H9 (cell line): ENCODE results near the gene ZNF292. TPM values are rescaled to one million over a fixed set of nuclear protein-coding genes. Genes with fewer than 3 reads are reported as not detected.

Experiments
- DNase-seq: peaks from one replicate; pipeline ENCODE4 v3.0.0-alpha.2; 2017
- H2AFZ ChIP-seq: one replicate; pipeline ENCODE4 v1.6.1; 2013; ENCODE audit warnings: mild to moderate bottlenecking, low read length, control low read depth, moderate library complexity
- H2AK5ac ChIP-seq: 2 replicates; pipeline ENCODE4 v1.6.1; 2013; ENCODE audit warnings: low read length, control low read depth, mixed read lengths; ENCODE audit not compliant: insufficient read length
- H2BK120ac ChIP-seq: one replicate; pipeline ENCODE4 v1.6.1; 2013; ENCODE audit warnings: low read depth, mild to moderate bottlenecking, low read length, control low read depth, inconsistent platforms; ENCODE audit not compliant: poor library complexity, severe bottlenecking
- H2BK12ac ChIP-seq: 2 replicates; pipeline ENCODE4 v1.6.1; 2013; ENCODE audit warnings: low read length, control low read depth, mixed read lengths, low read depth; ENCODE audit not compliant: insufficient read length
- H2BK15ac ChIP-seq: 2 replicates; pipeline ENCODE4 v1.6.1; 2013; ENCODE audit warnings: low read depth, low read length, control low read depth
- H2BK20ac ChIP-seq: one replicate; pipeline ENCODE4 v1.6.1; 2013; ENCODE audit warnings: low read depth, mild to moderate bottlenecking, low read length, control low read depth, inconsistent platforms; ENCODE audit not compliant: poor library complexity, severe bottlenecking
- H2BK5ac ChIP-seq: 2 replicates; pipeline ENCODE4 v1.6.1; 2013; ENCODE audit warnings: low read length, control low read depth, mixed read lengths; ENCODE audit not compliant: insufficient read length
- H3K14ac ChIP-seq: 2 replicates; pipeline ENCODE4 v1.6.1; 2013; ENCODE audit warnings: low read length, control low read depth; ENCODE audit not compliant: insufficient read depth
- H3K18ac ChIP-seq: 2 replicates; pipeline ENCODE4 v1.6.1; 2013; ENCODE audit warnings: low read depth, mild to moderate bottlenecking, mixed read lengths, low read length, control low read depth; ENCODE audit not compliant: insufficient read length
- H3K23ac ChIP-seq: 2 replicates; pipeline ENCODE4 v1.6.1; 2013; ENCODE audit warnings: low read length, control low read depth, mixed read lengths, low read depth; ENCODE audit not compliant: insufficient read length
- H3K23me2 ChIP-seq: 2 replicates; pipeline ENCODE4 v1.6.1; 2013; ENCODE audit warnings: low read depth, mild to moderate bottlenecking, mixed read lengths, low read length, control low read depth; ENCODE audit not compliant: insufficient read length, poor library complexity, severe bottlenecking
- H3K27ac ChIP-seq: 2 replicates; pipeline ENCODE4 v1.5.1; 2013; ENCODE audit warnings: low read length, control low read depth, mixed read lengths, low read depth; ENCODE audit not compliant: insufficient read length
- H3K27me3 ChIP-seq: 2 replicates; pipeline ENCODE4 v1.6.1; 2013; ENCODE audit warnings: low read length, control low read depth, inconsistent platforms; ENCODE audit not compliant: insufficient read depth
- H3K4ac ChIP-seq: 2 replicates; pipeline ENCODE4 v1.6.1; 2013; ENCODE audit warnings: low read depth, mild to moderate bottlenecking, control low read depth, inconsistent platforms, low read length, moderate library complexity
- H3K4me1 ChIP-seq: 2 replicates; pipeline ENCODE4 v1.6.1; 2013; ENCODE audit warnings: low read length, control low read depth, inconsistent platforms; ENCODE audit not compliant: insufficient read depth
- H3K4me2 ChIP-seq: 2 replicates; pipeline ENCODE4 v1.6.1; 2013; ENCODE audit warnings: low read length, control low read depth, mixed read lengths; ENCODE audit not compliant: insufficient read length, insufficient read depth
- H3K56ac ChIP-seq: 2 replicates; pipeline ENCODE4 v1.6.1; 2013; ENCODE audit warnings: low read depth, mild to moderate bottlenecking, mixed read lengths, low read length, control low read depth; ENCODE audit not compliant: insufficient read length
- H3K79me1 ChIP-seq: 2 replicates; pipeline ENCODE4 v1.6.1; 2013; ENCODE audit warnings: low read depth, mild to moderate bottlenecking, moderate library complexity, low read length, control low read depth, inconsistent platforms; ENCODE audit not compliant: insufficient read depth, poor library complexity, severe bottlenecking
- H3K79me2 ChIP-seq: 2 replicates; pipeline ENCODE4 v1.6.1; 2013; ENCODE audit warnings: low read length, control low read depth, inconsistent platforms; ENCODE audit not compliant: insufficient read depth
- H3K9ac ChIP-seq: 2 replicates; pipeline ENCODE4 v1.6.1; 2013; ENCODE audit warnings: low read length, control low read depth, mixed read lengths; ENCODE audit not compliant: insufficient read length; ENCODE audit errors: extremely low read depth
- H3K9me3 ChIP-seq: one replicate; pipeline ENCODE4 v1.6.1; 2013; ENCODE audit warnings: low read depth, low read length, inconsistent platforms; ENCODE audit not compliant: control insufficient read depth
- H3T11ph ChIP-seq: one replicate; pipeline ENCODE4 v1.6.1; 2013; ENCODE audit warnings: mild to moderate bottlenecking, low read length, control low read depth, inconsistent platforms
- H4K20me1 ChIP-seq: one replicate; pipeline ENCODE4 v1.6.1; 2013; ENCODE audit not compliant: control insufficient read depth, insufficient read length, insufficient read depth
- H4K5ac ChIP-seq: 2 replicates; pipeline ENCODE4 v1.6.1; 2013; ENCODE audit warnings: low read depth, mild to moderate bottlenecking, mixed read lengths, low read length, control low read depth; ENCODE audit not compliant: insufficient read length
- H4K8ac ChIP-seq: replicated peaks from 2 replicates; pipeline ENCODE4 v1.6.1; 2013; ENCODE audit warnings: low read length, control low read depth, mixed read lengths, low read depth; ENCODE audit not compliant: insufficient read length
- H4K91ac ChIP-seq: 2 replicates; pipeline ENCODE4 v1.6.1; 2013; ENCODE audit warnings: low read depth, mild to moderate bottlenecking, moderate library complexity, mixed read lengths, low read length, control low read depth; ENCODE audit not compliant: insufficient read length
- H3K27ac Mint-ChIP-seq, 3 experiments: 2 replicates in 2 of 3; 3 replicates in 1 of 3; pipeline ENCODE4 v1.8.0; 2020 to 2021; ENCODE audit warnings: mixed read lengths in 3 of 3, mild to moderate bottlenecking in 1 of 3, moderate library complexity in 1 of 3
- H3K27me3 Mint-ChIP-seq: 2 replicates; pipeline ENCODE4 v1.8.0; 2021; ENCODE audit warnings: low read depth, mild to moderate bottlenecking, moderate library complexity, mixed read lengths
- H3K36me3 Mint-ChIP-seq, 3 experiments: 2 replicates in 2 of 3; 3 replicates in 1 of 3; pipeline ENCODE4 v1.8.0; 2020 to 2021; ENCODE audit warnings: low read depth in 3 of 3, mixed read lengths in 3 of 3; ENCODE audit not compliant: insufficient read depth in 1 of 3
- H3K4me1 Mint-ChIP-seq, 2 experiments: 2 replicates each; pipeline ENCODE4 v1.8.0; 2020; ENCODE audit warnings: mixed read lengths in 2 of 2
- H3K4me3 Mint-ChIP-seq, 2 experiments: 2 replicates in 1 of 2; 3 replicates in 1 of 2; pipeline ENCODE4 v1.8.0; 2020 to 2021; ENCODE audit warnings: mild to moderate bottlenecking in 2 of 2, mixed read lengths in 2 of 2, moderate library complexity in 1 of 2
- H3K9me3 Mint-ChIP-seq, 2 experiments: 2 replicates in 1 of 2; 3 replicates in 1 of 2; pipeline ENCODE4 v1.8.0; 2020; ENCODE audit warnings: mild to moderate bottlenecking in 2 of 2, mixed read lengths in 2 of 2, moderate library complexity in 1 of 2
- WGBS: extraction: QIAGEN DNeasy Blood & Tissue Kit; methylation state at CpG from one replicate; pipeline ENCODE4 v1.1.7; 2013; ENCODE audit warnings: missing lambda C conversion rate, low lambda C conversion rate, mixed read lengths; ENCODE audit not compliant: insufficient read length; ENCODE audit errors: extremely low coverage; 5-methylcytosine and 5-hydroxymethylcytosine counted together
- total RNA-seq: library from RNA; stranded (reverse); gene quantifications from 2 replicates; pipeline ENCODE4 v1.2.1, GENCODE V29; 2021
- TF ChIP-seq, protein P1 (sequence below): fragments of 200-600 bp; sonication (generic); conservative IDR thresholded peaks from 3 replicates; pipeline ENCODE4 v1.8.0; 2021; ENCODE audit warnings: antibody characterized with exemption, mild to moderate bottlenecking

ZNF292 gene
- total RNA-seq, 1 experiment from 2014 or later: 38.7 TPM

DNA sequence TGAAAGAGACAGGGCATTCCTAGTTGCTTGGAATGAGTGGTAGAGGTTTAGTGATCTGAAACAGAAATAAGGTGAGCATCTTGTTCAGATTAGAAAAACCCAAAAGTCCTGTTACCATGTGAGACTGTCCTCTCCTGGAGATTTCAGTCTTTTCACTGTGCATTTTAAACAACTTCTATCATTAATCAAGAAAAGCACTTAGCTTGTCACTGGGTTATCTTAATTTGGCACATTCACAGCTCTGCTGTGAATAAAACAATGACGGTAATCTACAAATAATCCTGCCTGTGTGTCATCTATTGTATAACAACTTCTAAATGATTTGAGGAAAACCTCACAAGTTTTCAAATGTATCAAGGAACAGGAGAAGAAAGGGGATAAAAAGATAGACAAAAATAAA is 157.5 kb downstream of the ZNF292 start:
- Histone ChIP-seq H2BK12ac (no peak overlapping the region), H2BK20ac (no peak overlapping the region), H3K27ac (no peak overlapping the region), H4K20me1 (no peaks in the 10 kb centered on the region), H3K79me1 (no peaks in the 10 kb centered on the region), H4K5ac (no peak overlapping the region), H3K4me2 (no peak overlapping the region), H3K4me1 (no peaks in the 10 kb centered on the region), H4K91ac (no peak overlapping the region), H3K14ac (no peak overlapping the region), H3K9ac (no peak overlapping the region), H3K23ac (no peak overlapping the region), H2AK5ac (no peak overlapping the region), H3K23me2 (no peaks in the 10 kb centered on the region), H2BK5ac (no peak overlapping the region), H4K8ac (no peak overlapping the region), H3K18ac (no peak overlapping the region), H3K56ac (no peak overlapping the region), H2BK15ac (no peak overlapping the region), H3K4ac (no peak overlapping the region), H3K9me3 (no peaks in the 10 kb centered on the region), H3K79me2 (no peaks in the 10 kb centered on the region), H2BK120ac (no peak overlapping the region), H3K27me3 (no peaks in the 10 kb centered on the region), H3T11ph (no peak overlapping the region), H2AFZ (no peak overlapping the region)
- Mint-ChIP-seq H3K9me3 (no peaks in the 10 kb centered on the region), H3K36me3 (no peaks in the 10 kb centered on the region), H3K4me3 (no peak overlapping the region), H3K4me1 (no peaks in the 10 kb centered on the region), H3K27me3 (no peaks in the 10 kb centered on the region; the same call in 1 of the 2 replicates), H3K27ac (no peak overlapping the region)
- no CpG with 5 or more reads among the region's 1 CpG for WGBS
- no peak for DNase-seq
- TF ChIP-seq, protein P1, sequence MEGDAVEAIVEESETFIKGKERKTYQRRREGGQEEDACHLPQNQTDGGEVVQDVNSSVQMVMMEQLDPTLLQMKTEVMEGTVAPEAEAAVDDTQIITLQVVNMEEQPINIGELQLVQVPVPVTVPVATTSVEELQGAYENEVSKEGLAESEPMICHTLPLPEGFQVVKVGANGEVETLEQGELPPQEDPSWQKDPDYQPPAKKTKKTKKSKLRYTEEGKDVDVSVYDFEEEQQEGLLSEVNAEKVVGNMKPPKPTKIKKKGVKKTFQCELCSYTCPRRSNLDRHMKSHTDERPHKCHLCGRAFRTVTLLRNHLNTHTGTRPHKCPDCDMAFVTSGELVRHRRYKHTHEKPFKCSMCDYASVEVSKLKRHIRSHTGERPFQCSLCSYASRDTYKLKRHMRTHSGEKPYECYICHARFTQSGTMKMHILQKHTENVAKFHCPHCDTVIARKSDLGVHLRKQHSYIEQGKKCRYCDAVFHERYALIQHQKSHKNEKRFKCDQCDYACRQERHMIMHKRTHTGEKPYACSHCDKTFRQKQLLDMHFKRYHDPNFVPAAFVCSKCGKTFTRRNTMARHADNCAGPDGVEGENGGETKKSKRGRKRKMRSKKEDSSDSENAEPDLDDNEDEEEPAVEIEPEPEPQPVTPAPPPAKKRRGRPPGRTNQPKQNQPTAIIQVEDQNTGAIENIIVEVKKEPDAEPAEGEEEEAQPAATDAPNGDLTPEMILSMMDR: no peak

Other genes starting within 250 kb of the ZNF292 start
- not detected in 2 replicates for gene HTR1E, start 218.0 kb upstream of the ZNF292 start, total RNA-seq
- not detected in 2 replicates for gene CGA, start 60.5 kb upstream of the ZNF292 start, total RNA-seq
- gene SMIM8, start 167.0 kb downstream of the ZNF292 start, total RNA-seq: 5.8 and 6.6 TPM in 2 replicates
- gene GJB7, start 173.7 kb downstream of the ZNF292 start, total RNA-seq: 2.1 and 2.3 TPM in 2 replicates
- 1.2 and 1.4 TPM in 2 replicates for gene C6orf163, start 189.2 kb downstream of the ZNF292 start, total RNA-seq